Measurements from ENCODE around the gene ZNF135. TPM values are rescaled to one million over a fixed set of nuclear protein-coding genes. Genes with fewer than 3 reads are reported as not detected.

Gene ZNF135
- total and polyA plus RNA-seq, 10 of the 15 experiments (the other 5 are each of a cell fraction or from before 2014, with no cell fraction given), result 0.04 TPM; not detected in 9

- SMC1A ChIA-PET (ENCODE audit: uncharacterized antibody, unreplicated experiment), result no interaction called here
- RAD21 ChIA-PET (ENCODE audit: unreplicated experiment), result no interaction called here
- 42% methylated on average over 36 of the region's 37 CpGs for whole genome bisulfite sequencing (ENCODE audit: insufficient coverage, insufficient replicate concordance, low lambda C conversion rate, missing lambda C conversion rate)
Observed at GRCh38 chr19:58054901-58055874, 3.9 kb upstream of the ZNF135 start.

More at GRCh38 chr19:58054901-58055874, 3.9 kb upstream of the ZNF135 start:
- H2AFZ ChIP-seq (ENCODE audit: control insufficient read depth, low read depth, low read length), result no peak overlapping the region
- H4K20me1 ChIP-seq (ENCODE audit: control insufficient read depth, insufficient read depth), result no peaks in the 10 kb centered on the region
- FAIRE-seq (no peak), ATAC-seq (no peak), DNase-seq (ENCODE audit: low read depth, low spot score) (no peak)
- H3K79me2 ChIP-seq (ENCODE audit: control insufficient read depth, insufficient read depth, low read length), result no peaks in the 10 kb centered on the region
- intact Hi-C loops (cut with micrococcal nuclease; ENCODE audit: unreplicated experiment), result no loop called here
- ChIA-PET CTCF (no interaction called here), POLR2A (no interaction called here)
- H3K27me3 ChIP-seq (replicated peaks in 1 of 2; ENCODE audit: control insufficient read depth in 2 of 2, insufficient read depth in 2 of 2, low read length in 1 of 2), result no peaks in the 10 kb centered on the region
- no peak overlapping the region for H3K4me3 ChIP-seq
- no peak overlapping the region for H3K27ac ChIP-seq (ENCODE audit: control insufficient read depth, insufficient read depth)
- H3K9ac ChIP-seq (ENCODE audit: control insufficient read depth, insufficient read depth, low read length), result no peak overlapping the region
- H3K36me3 ChIP-seq (ENCODE audit: control insufficient read depth in 2 of 2, insufficient read depth in 2 of 2, low read length in 1 of 2), result no peaks in the 10 kb centered on the region
- BruUV-seq (replicated peaks), result no TSS peak
- H3K4me1 ChIP-seq (ENCODE audit: control insufficient read depth, insufficient read depth, low read length), result no peaks in the 10 kb centered on the region
- peaks cover 4% of the 10 kb centered on the region; the same call in 2 of the 3 replicates for H3K9me3 ChIP-seq (replicated peaks; ENCODE audit: control insufficient read depth, insufficient read depth, low read length)
- no peak overlapping the region for H3K4me2 ChIP-seq (ENCODE audit: control insufficient read depth, insufficient read depth)
- TF ChIP-seq CEBPB (IDR thresholded peaks at IDR 0.05; ENCODE audit: borderline replicate concordance in 1 of 2, low read depth in 2 of 2, low read length in 2 of 2) (no peak), USF1 (IDR thresholded peaks at IDR 0.05; ENCODE audit: borderline replicate concordance, extremely low read length, insufficient read depth, low read depth, low read length) (no peak), LARP7 (IDR thresholded peaks at IDR 0.05) (no peak), SMAD1 (IDR thresholded peaks at IDR 0.05; ENCODE audit: low read depth, partially characterized antibody) (no peak), TARDBP (IDR thresholded peaks at IDR 0.05; ENCODE audit: borderline replicate concordance) (no peak), RUNX3 (IDR thresholded peaks at IDR 0.05; ENCODE audit: low read length) (no peak), MTA2 (IDR thresholded peaks at IDR 0.05; ENCODE audit: low read depth) (no peak), EGR1 (IDR thresholded peaks at IDR 0.05; ENCODE audit: borderline replicate concordance in 1 of 2, low read depth in 2 of 2, low read length in 2 of 2) (no peak), SMC3 (IDR thresholded peaks at IDR 0.05; ENCODE audit: borderline replicate concordance, low read length) (no peak), REST (IDR thresholded peaks at IDR 0.05; ENCODE audit: low read depth, low read length) (no peak), NR2C1 (IDR thresholded peaks at IDR 0.05) (no peak)
- in situ Hi-C loops (cut with MboI), result no loop called here
